Neuron (in vitro differentiated cells): Measurements from ENCODE around the gene CAPN14.

Experiments
- H2AFZ ChIP-seq: one replicate; pipeline ENCODE4 v1.6.1; 2013; ENCODE audit warnings: low read depth, mild to moderate bottlenecking, inconsistent platforms, low read length, moderate library complexity
- H3K27me3 ChIP-seq: one replicate; pipeline ENCODE4 v1.6.1; 2013; ENCODE audit warnings: low read length; ENCODE audit not compliant: insufficient read depth
- H3K36me3 ChIP-seq: one replicate; pipeline ENCODE4 v1.6.1; 2013; ENCODE audit warnings: low read length; ENCODE audit not compliant: insufficient read depth
- H3K4me1 ChIP-seq: one replicate; pipeline ENCODE4 v1.6.1; 2013; ENCODE audit warnings: low read length; ENCODE audit not compliant: insufficient read depth
- H3K4me3 ChIP-seq: 2 replicates; pipeline ENCODE4 v1.5.1; 2013; ENCODE audit warnings: mild to moderate bottlenecking, low read length, moderate library complexity
- H3K9me3 ChIP-seq: one replicate; pipeline ENCODE4 v1.6.1; 2013; ENCODE audit warnings: low read length

Gene CAPN14

GRCh38 chr2:31208240-31208639 lies 9.1 kb downstream of the CAPN14 start:
- no peak overlapping the region for H3K4me3 ChIP-seq

GRCh38 chr2:31207790-31208189 lies 9.5 kb downstream of the CAPN14 start:
- H3K27me3 ChIP-seq = no peaks in the 10 kb centered on the region
- no peaks in the 10 kb centered on the region for H3K9me3 ChIP-seq
- no peak overlapping the region for H2AFZ ChIP-seq
- H3K36me3 ChIP-seq = no peaks in the 10 kb centered on the region
- H3K4me1 ChIP-seq = no peaks in the 10 kb centered on the region
- H3K4me3 ChIP-seq = no peak overlapping the region

More at GRCh38 chr2:31208240-31208639, 9.1 kb downstream of the CAPN14 start:
- no peaks in the 10 kb centered on the region for H3K36me3 ChIP-seq
- H2AFZ ChIP-seq = no peak overlapping the region
- H3K9me3 ChIP-seq = no peaks in the 10 kb centered on the region
- H3K4me1 ChIP-seq = no peaks in the 10 kb centered on the region
- no peaks in the 10 kb centered on the region for H3K27me3 ChIP-seq

- Histone ChIP-seq H3K4me1 (no peaks in the 10 kb centered on the region), H3K36me3 (no peaks in the 10 kb centered on the region), H3K9me3 (no peaks in the 10 kb centered on the region), H3K4me3 (no peak overlapping the region), H3K27me3 (no peaks in the 10 kb centered on the region), H2AFZ (no peak overlapping the region)
These were observed 11.7 kb downstream of the CAPN14 start for GRCh38 chr2:31205613-31206012.

- Histone ChIP-seq H3K4me3 (no peak overlapping the region), H3K36me3 (no peaks in the 10 kb centered on the region), H3K27me3 (no peaks in the 10 kb centered on the region), H3K4me1 (no peaks in the 10 kb centered on the region), H2AFZ (no peak overlapping the region), H3K9me3 (no peaks in the 10 kb centered on the region)
These were observed 12.1 kb downstream of the CAPN14 start for GRCh38 chr2:31205186-31205585.

- Histone ChIP-seq H3K36me3 (no peaks in the 10 kb centered on the region), H2AFZ (no peak overlapping the region), H3K4me1 (no peaks in the 10 kb centered on the region), H3K4me3 (no peak overlapping the region), H3K9me3 (no peaks in the 10 kb centered on the region), H3K27me3 (no peaks in the 10 kb centered on the region)
These were observed 12.5 kb downstream of the CAPN14 start for GRCh38 chr2:31204783-31205182.

- Histone ChIP-seq H3K36me3 (no peaks in the 10 kb centered on the region), H2AFZ (no peak overlapping the region), H3K4me3 (no peak overlapping the region)
These were observed 13.4 kb downstream of the CAPN14 start for GRCh38 chr2:31203916-31204315.

GRCh38 chr2:31202833-31203232 lies 14.5 kb downstream of the CAPN14 start:
- H3K4me3 ChIP-seq = no peak overlapping the region
- no peaks in the 10 kb centered on the region for H3K36me3 ChIP-seq
- H3K4me1 ChIP-seq = no peaks in the 10 kb centered on the region
- H3K9me3 ChIP-seq = no peaks in the 10 kb centered on the region
- no peaks in the 10 kb centered on the region for H3K27me3 ChIP-seq
- H2AFZ ChIP-seq = no peak overlapping the region

More at GRCh38 chr2:31203916-31204315, 13.4 kb downstream of the CAPN14 start:
- Histone ChIP-seq H3K4me1 (no peaks in the 10 kb centered on the region), H3K27me3 (no peaks in the 10 kb centered on the region), H3K9me3 (no peaks in the 10 kb centered on the region)

- H3K4me1 ChIP-seq = no peaks in the 10 kb centered on the region
- H2AFZ ChIP-seq = no peak overlapping the region
- H3K27me3 ChIP-seq = no peaks in the 10 kb centered on the region
- no peaks in the 10 kb centered on the region for H3K9me3 ChIP-seq
- H3K36me3 ChIP-seq = no peaks in the 10 kb centered on the region
- H3K4me3 ChIP-seq = no peak overlapping the region
These were observed 15.3 kb downstream of the CAPN14 start for GRCh38 chr2:31202041-31202440.

- H3K36me3 ChIP-seq = no peaks in the 10 kb centered on the region
- no peaks in the 10 kb centered on the region for H3K27me3 ChIP-seq
- H2AFZ ChIP-seq = no peak overlapping the region
- H3K9me3 ChIP-seq = no peaks in the 10 kb centered on the region
- no peak overlapping the region for H3K4me3 ChIP-seq
- H3K4me1 ChIP-seq = no peaks in the 10 kb centered on the region
These were observed 16.3 kb downstream of the CAPN14 start for GRCh38 chr2:31200972-31201371.

GRCh38 chr2:31199206-31199605 lies 18.1 kb downstream of the CAPN14 start:
- Histone ChIP-seq H3K27me3 (no peaks in the 10 kb centered on the region), H3K36me3 (no peaks in the 10 kb centered on the region), H2AFZ (no peak overlapping the region), H3K9me3 (no peaks in the 10 kb centered on the region), H3K4me3 (no peak overlapping the region), H3K4me1 (no peaks in the 10 kb centered on the region)

- no peak overlapping the region for H3K4me3 ChIP-seq
- no peak overlapping the region for H2AFZ ChIP-seq
- no peaks in the 10 kb centered on the region for H3K36me3 ChIP-seq
- H3K9me3 ChIP-seq = no peaks in the 10 kb centered on the region
- H3K27me3 ChIP-seq = no peaks in the 10 kb centered on the region
- H3K4me1 ChIP-seq = no peaks in the 10 kb centered on the region
These were observed 19.6 kb downstream of the CAPN14 start for GRCh38 chr2:31197669-31198068.

GRCh38 chr2:31197166-31197565 lies 20.1 kb downstream of the CAPN14 start:
- H2AFZ ChIP-seq = no peak overlapping the region
- no peaks in the 10 kb centered on the region for H3K9me3 ChIP-seq
- H3K4me1 ChIP-seq = no peaks in the 10 kb centered on the region
- no peak overlapping the region for H3K4me3 ChIP-seq
- peaks cover 3% of the 10 kb centered on the region for H3K27me3 ChIP-seq
- no peaks in the 10 kb centered on the region for H3K36me3 ChIP-seq

- H2AFZ ChIP-seq = no peak overlapping the region
- H3K9me3 ChIP-seq = no peaks in the 10 kb centered on the region
- no peak overlapping the region for H3K4me3 ChIP-seq
- H3K27me3 ChIP-seq = peaks cover 4% of the 10 kb centered on the region
- no peaks in the 10 kb centered on the region for H3K4me1 ChIP-seq
- H3K36me3 ChIP-seq = no peaks in the 10 kb centered on the region
These were observed 20.7 kb downstream of the CAPN14 start for GRCh38 chr2:31196622-31197021.

GRCh38 chr2:31193806-31194205 lies 23.5 kb downstream of the CAPN14 start:
- H2AFZ ChIP-seq = no peak overlapping the region
- H3K4me3 ChIP-seq = no peak overlapping the region
- H3K9me3 ChIP-seq = no peaks in the 10 kb centered on the region
- H3K27me3 ChIP-seq = peaks cover 7% of the 10 kb centered on the region
- H3K4me1 ChIP-seq = no peaks in the 10 kb centered on the region
- no peaks in the 10 kb centered on the region for H3K36me3 ChIP-seq
